Spleen (tissue), 11 donors: ENCODE data around the gene TEKT2. TPM values are rescaled to one million over a fixed set of nuclear protein-coding genes. Genes with fewer than 3 reads are reported as not detected.
A peak's percentile ranks its signal among the peaks of the same experiment; 100 is the strongest.

Source experiments
- DNase-seq: peaks from one replicate; pipeline ENCODE4 v3.0.0-alpha.2; 2020
- H3K27ac ChIP-seq, 8 donors: fragments of 200-600 bp; sonication (generic) in 7 of 8; 1 replicate in 4 of 8; 2 replicates in 4 of 8; pipeline versions ENCODE4 v1.5.0 to v1.8.0; 2016 to 2021; ENCODE audit warnings: inconsistent platforms in 4 of 8, mild to moderate bottlenecking in 4 of 8, moderate library complexity in 1 of 8
- H3K27me3 ChIP-seq, 7 donors: fragments of 200-600 bp; sonication (generic) in 6 of 7; replicated peaks in 1 of 7; 1 replicate in 4 of 7; 2 replicates in 3 of 7; pipeline versions ENCODE4 v1.5.0 to v1.8.0; 2016 to 2021; ENCODE audit warnings: inconsistent platforms in 3 of 7, mild to moderate bottlenecking in 1 of 7
- H3K36me3 ChIP-seq, 6 donors: fragments of 200-600 bp; sonication (generic) in 5 of 6; 1 replicate in 4 of 6; 2 replicates in 2 of 6; pipeline versions ENCODE4 v1.5.0 to v1.8.0; 2016 to 2021; ENCODE audit warnings: inconsistent platforms in 2 of 6
- H3K4me1 ChIP-seq, 6 donors: fragments of 200-600 bp; sonication (generic) in 5 of 6; 1 replicate in 3 of 6; 2 replicates in 3 of 6; pipeline versions ENCODE4 v1.5.0 to v1.8.0; 2016 to 2021; ENCODE audit warnings: inconsistent platforms in 3 of 6
- H3K4me3 ChIP-seq, 8 donors: fragments of 200-600 bp; sonication (generic) in 7 of 8; 1 replicate in 4 of 8; 2 replicates in 4 of 8; pipeline versions ENCODE4 v1.5.0 to v1.8.0; 2016 to 2021; ENCODE audit warnings: inconsistent platforms in 4 of 8, mild to moderate bottlenecking in 4 of 8, moderate library complexity in 2 of 8
- H3K9me3 ChIP-seq, 8 donors: fragments of 200-600 bp; sonication (generic) in 7 of 8; 1 replicate in 4 of 8; 2 replicates in 4 of 8; pipeline versions ENCODE4 v1.5.0 to v1.8.0; 2016 to 2021; ENCODE audit warnings: inconsistent platforms in 4 of 8
- CTCF ChIP-seq, 11 experiments: fragments of 200-600 bp in 7 of 11; fragments of 450-650 bp in 4 of 11; sonication (generic) in 4 of 11; IDR thresholded peaks in 8 of 11; conservative IDR thresholded peaks in 3 of 11; 1 replicate in 7 of 11; 2 replicates in 4 of 11; pipeline versions ENCODE4 v1.4.0 to v1.8.0; 2016 to 2021; ENCODE audit warnings: antibody characterized with exemption in 11 of 11, inconsistent platforms in 4 of 11, mild to moderate bottlenecking in 1 of 11
- POLR2A ChIP-seq, 3 donors: fragments of 450-650 bp; IDR thresholded peaks; one replicate each; pipeline ENCODE4 v1.5.1; 2017; ENCODE audit warnings: antibody characterized with exemption in 3 of 3, mild to moderate bottlenecking in 1 of 3
- POLR2AphosphoS5 ChIP-seq, 3 donors: sonication (generic); formaldehyde crosslinking; IDR thresholded peaks; one replicate each; pipeline ENCODE4 v1.5.1; 2017; ENCODE audit warnings: antibody characterized with exemption in 3 of 3
- whole genome bisulfite sequencing, 5 donors: extraction: QIAGEN DNeasy Blood & Tissue Kit in 3 of 5; methylation state at CpG; one replicate each; pipeline versions ENCODE4 v1.1.5 to v1.1.7; 2013 to 2018; 5-methylcytosine and 5-hydroxymethylcytosine counted together
- intact Hi-C: fragments of 100-400 bp; cut with DNase I; formaldehyde crosslinking; loops from one replicate; pipeline ENCODE4 v1.15.0; 2023; ENCODE audit warnings: low total_unique reads
- polyA plus RNA-seq, 3 donors: library from polyadenylated mRNA; stranded (reverse); fragments of 200-250 nt; gene quantifications; one replicate each; pipeline ENCODE4 v1.2.1, GENCODE V29; 2013
- total RNA-seq, 7 donors: library from RNA; depleted of rRNA in 3 of 7; stranded (reverse); fragments of >200 nt in 3 of 7; fragmentation: NEBNext Ultra II Directional in 4 of 7; extraction: Animal tissue kit (Norgen Biotek cat#: 25700) in 4 of 7; gene quantifications; one replicate each; pipeline versions ENCODE4 v1.1.0 to v1.2.1, GENCODE V29; 2016 to 2021
- donor health status: healthy with polysubstance abuse.
- donor health status: DM: no; HTN: no; CAD: no; lungs with moderate emphysema.
- donor health status: DM: no; HTN: no; CAD: no.
- donor health status: Bipolar disorder and iron deficiency.
- donor health status: healthy.
- donor health status: DM: no; HTN: no; CAD: no.
- donor health status: DM: yes; HTN: yes; CAD: no.

TEKT2 gene
- total and polyA plus RNA-seq, 10 donors, result 0.33 TPM; not detected in 9

- Histone ChIP-seq H3K27me3 (no peaks in the 10 kb centered on the region), H3K4me3 (no peak overlapping the region), H3K4me1 (peaks cover 33 to 84% (median 67%) of the 10 kb centered on the region in 6 donors), H3K36me3 (peaks cover 5 to 78% (median 46%) of the 10 kb centered on the region in 6 donors), H3K27ac (peak overlapping the region in 7 of 8 donors; percentile 42 to 76 (median 67)), H3K9me3 (no peaks in the 10 kb centered on the region)
- DNase-seq, result peak; percentile 83
- peak; percentile 67 to 80 (median 72) for TF ChIP-seq POLR2AphosphoS5 (IDR thresholded peaks at IDR 0.05)
- no peak for TF ChIP-seq POLR2A (IDR thresholded peaks at IDR 0.05)
- 56 to 71% (median 62%) methylated on average over 2 to 3 of the region's 3 CpGs for WGBS, 5 donors
- intact Hi-C loops, result no loop called here
Measured at GRCh38 chr1:36093929-36094328, 10.0 kb downstream of the TEKT2 start.

- 90 to 95% (median 91%) methylated on average over 7 to 8 of the region's 8 CpGs for WGBS, 5 donors
- H3K4me3 ChIP-seq, result no peak overlapping the region
- H3K36me3 ChIP-seq, result peaks cover 5 to 78% (median 46%) of the 10 kb centered on the region in 6 donors
- peak overlapping the region in 7 of 8 donors; percentile 42 to 76 (median 67) for H3K27ac ChIP-seq
- intact Hi-C loops, result no loop called here
- H3K9me3 ChIP-seq, result no peaks in the 10 kb centered on the region
- TF ChIP-seq POLR2AphosphoS5 (IDR thresholded peaks at IDR 0.05) (no peak), POLR2A (IDR thresholded peaks at IDR 0.05) (no peak), CTCF (IDR thresholded peaks at IDR 0.05 in 8 of 11, conservative IDR thresholded peaks at IDR 0.05 in 3 of 11) (no peak)
- H3K4me1 ChIP-seq, result peaks cover 30 to 82% (median 65%) of the 10 kb centered on the region in 6 donors
- H3K27me3 ChIP-seq, result no peaks in the 10 kb centered on the region
- DNase-seq, result peak; percentile 42
Measured at GRCh38 chr1:36094621-36095061, 10.7 kb downstream of the TEKT2 start.

- no peak overlapping the region for H3K4me3 ChIP-seq
- peak overlapping the region in 6 of 8 donors; percentile 13 to 76 (median 48) for H3K27ac ChIP-seq
- peak; percentile 47 for DNase-seq
- TF ChIP-seq POLR2A (IDR thresholded peaks at IDR 0.05) (no peak), POLR2AphosphoS5 (IDR thresholded peaks at IDR 0.05) (peak; percentile 42 to 61 (median 57))
- H3K36me3 ChIP-seq, result peaks cover 5 to 72% (median 45%) of the 10 kb centered on the region in 6 donors
- WGBS, 5 donors, result 61 to 76% (median 66%) methylated on average over 13 to 15 of the region's 15 CpGs
- peaks cover 24 to 80% (median 62%) of the 10 kb centered on the region in 6 donors for H3K4me1 ChIP-seq
- intact Hi-C loops, result no loop called here
- H3K9me3 ChIP-seq, result no peaks in the 10 kb centered on the region
- no peaks in the 10 kb centered on the region for H3K27me3 ChIP-seq
Measured at GRCh38 chr1:36095760-36096405, 12.0 kb downstream of the TEKT2 start.

GRCh38 chr1:36096500-36097432, 12.9 kb downstream of the TEKT2 start:
- no peaks in the 10 kb centered on the region for H3K9me3 ChIP-seq
- no peak for DNase-seq
- H3K4me1 ChIP-seq, result peaks cover 24 to 72% (median 54%) of the 10 kb centered on the region in 6 donors
- intact Hi-C loops, result no loop called here
- TF ChIP-seq POLR2AphosphoS5 (IDR thresholded peaks at IDR 0.05) (peak in 1 of 3 donors; percentile 50), CTCF (IDR thresholded peaks at IDR 0.05 in 8 of 11, conservative IDR thresholded peaks at IDR 0.05 in 3 of 11) (no peak)
- H3K27me3 ChIP-seq, result no peaks in the 10 kb centered on the region
- no peak overlapping the region for H3K4me3 ChIP-seq
- H3K27ac ChIP-seq, result peak overlapping the region in 5 of 8 donors; percentile 13 to 76 (median 63)
- WGBS, 5 donors, result 62 to 81% (median 76%) methylated on average over 15 to 16 of the region's 16 CpGs
- peaks cover 5 to 63% (median 37%) of the 10 kb centered on the region in 6 donors for H3K36me3 ChIP-seq
